PC-3 (cell line): ENCODE results near the gene RIMBP2. TPM values are rescaled to one million over a fixed set of nuclear protein-coding genes. Genes with fewer than 3 reads are reported as not detected.

Experiments used
- ATAC-seq: fragments of 200-7000 bp; cut with Tn5 transposase; 2 replicates; pipeline ENCODE4 v1.9.1; 2020; ENCODE audit warnings: mild to moderate bottlenecking, moderate library complexity
- BruUV-seq: library from RNA; stranded (reverse); fragments of 400-500 nt; replicated peaks from 2 replicates; lab custom pipeline; 2021; lab: Mats Ljungman, UMichigan
- CTCF ChIA-PET: fragments of 300-600 bp; sonication (Branson Sonifier 250); formaldehyde crosslinking; loops from one replicate; lab custom pipeline; 2022; ENCODE audit warnings: antibody characterized with exemption; lab: Charles Lee
- POLR2A ChIA-PET: fragments of 300-600 bp; sonication (Branson Sonifier 250); formaldehyde crosslinking; loops from one replicate; lab custom pipeline; 2022; ENCODE audit warnings: antibody characterized with exemption; ENCODE audit not compliant: unreplicated experiment; lab: Charles Lee
- DNase-seq: peaks from one replicate; pipeline ENCODE4 v3.0.0-alpha.2; 2015
- H2AFZ ChIP-seq: fragments of 300-600 bp; sonication (generic); 2 replicates; pipeline ENCODE4 v1.6.0; 2016; ENCODE audit warnings: antibody characterized with exemption, low read length
- H3F3A ChIP-seq: fragments of 300-600 bp; sonication (generic); one replicate; pipeline ENCODE4 v1.6.0; 2017; ENCODE audit warnings: antibody characterized with exemption, low read length, control low read depth, mild to moderate bottlenecking; ENCODE audit not compliant: unreplicated experiment
- H3K27ac ChIP-seq: fragments of 300-600 bp; sonication (generic); 2 replicates; pipeline ENCODE4 v1.5.1; 2016; ENCODE audit warnings: mild to moderate bottlenecking, low read length
- H3K27me3 ChIP-seq: fragments of 300-600 bp; sonication (generic); 2 replicates; pipeline ENCODE4 v1.6.1; 2016; ENCODE audit warnings: low read length, mixed read lengths
- H3K36me3 ChIP-seq: fragments of 300-600 bp; sonication (generic); 2 replicates; pipeline ENCODE4 v1.6.1; 2016; ENCODE audit warnings: low read depth, mixed run types, low read length, mixed read lengths
- H3K4me1 ChIP-seq: fragments of 300-600 bp; sonication (generic); 2 replicates; pipeline ENCODE4 v1.5.1; 2016; ENCODE audit warnings: low read length; ENCODE audit not compliant: insufficient read depth
- H3K4me2 ChIP-seq: fragments of 300-600 bp; sonication (generic); 2 replicates; pipeline ENCODE4 v1.6.0; 2016; ENCODE audit warnings: low read length
- H3K4me3 ChIP-seq: fragments of 300-600 bp; sonication (generic); 2 replicates; pipeline ENCODE4 v1.5.1; 2016; ENCODE audit warnings: mild to moderate bottlenecking, low read length, mixed read lengths
- H3K79me2 ChIP-seq: fragments of 300-600 bp; sonication (generic); 2 replicates; pipeline ENCODE4 v1.6.1; 2017; ENCODE audit warnings: low read length, mixed read lengths
- H3K9ac ChIP-seq: fragments of 300-600 bp; sonication (generic); 2 replicates; pipeline ENCODE4 v1.6.0; 2016; ENCODE audit warnings: mild to moderate bottlenecking, low read length
- H3K9me2 ChIP-seq: fragments of 300-600 bp; sonication (generic); replicated peaks from 2 replicates; pipeline ENCODE4 v1.6.1; 2016; ENCODE audit warnings: mixed run types, low read length, mixed read lengths
- H3K9me3 ChIP-seq: fragments of 300-600 bp; sonication (generic); 2 replicates; pipeline ENCODE4 v1.6.1; 2016; ENCODE audit warnings: low read length, mixed read lengths
- H4K20me1 ChIP-seq: fragments of 300-600 bp; sonication (generic); 2 replicates; pipeline ENCODE4 v1.6.1; 2016; ENCODE audit warnings: low read length, mixed read lengths
- EZH2 ChIP-seq: fragments of 300-600 bp; sonication (generic); IDR thresholded peaks from one replicate; pipeline ENCODE4 v1.6.1; 2017; ENCODE audit warnings: antibody characterized with exemption, mild to moderate bottlenecking, low read length; ENCODE audit not compliant: unreplicated experiment
- EZH2phosphoT487 ChIP-seq: fragments of 300-600 bp; sonication (generic); IDR thresholded peaks from 2 replicates; pipeline ENCODE4 v1.6.1; 2018; ENCODE audit warnings: mild to moderate bottlenecking, antibody characterized with exemption, low read length, borderline replicate concordance
- intact Hi-C: fragments of 100-400 bp; cut with micrococcal nuclease; formaldehyde crosslinking; loops from 2 replicates; pipeline ENCODE4 v1.9.0; 2023
- total RNA-seq: library from RNA; depleted of rRNA; stranded (reverse); fragments of >200 nt; gene quantifications from 2 replicates; pipeline ENCODE4 v1.2.3, GENCODE V29; 2014
- TF ChIP-seq, protein P1 (sequence below): fragments of 300-600 bp; sonication (generic); conservative IDR thresholded peaks from 2 replicates; pipeline ENCODE4 v1.5.1; 2017; ENCODE audit warnings: antibody characterized with exemption, low read depth, mild to moderate bottlenecking, low read length

The RIMBP2 gene
- total RNA-seq, 1 experiment from 2014 or later: not detected

DNA sequence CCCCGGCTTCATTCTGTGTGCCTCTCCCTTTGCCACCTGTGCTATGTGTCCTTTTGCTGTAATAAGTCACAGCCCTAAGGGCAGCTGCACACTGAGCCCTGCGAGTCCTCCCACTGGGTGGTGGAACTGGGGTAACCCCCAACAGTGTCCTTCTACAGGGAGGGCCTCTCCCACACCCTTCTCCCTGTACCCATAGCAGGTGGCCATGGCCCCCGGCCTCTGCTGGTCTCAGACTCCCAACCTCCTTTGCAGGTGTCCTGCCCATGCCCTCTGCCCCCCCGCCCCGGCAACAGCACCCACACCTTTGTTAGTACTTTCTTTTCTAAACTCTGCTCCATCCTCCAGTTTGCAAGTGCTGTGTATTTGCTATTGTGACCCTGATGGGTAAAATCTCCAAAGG is 206.6 kb downstream of the RIMBP2 start:
- CTCF ChIA-PET: no interaction called here

DNA sequence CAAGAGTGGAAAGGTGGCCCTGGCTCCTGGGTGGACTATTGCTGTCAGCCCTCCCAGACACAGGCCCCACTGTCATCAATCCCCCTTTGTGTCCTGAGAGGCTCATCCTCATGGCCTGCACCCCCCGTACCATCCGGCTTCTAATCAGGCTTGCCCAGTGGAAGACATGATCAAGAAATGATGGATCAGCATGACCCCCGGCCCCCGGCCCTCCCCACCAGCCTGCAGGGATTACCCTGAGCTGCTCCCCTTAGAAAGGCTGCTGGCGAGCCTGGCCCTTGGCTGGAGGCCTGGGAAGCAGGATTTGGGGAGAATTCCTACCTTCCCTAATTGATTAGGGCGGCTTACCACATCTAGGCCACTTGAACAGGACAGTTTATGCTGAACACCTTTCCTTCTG is 207.3 kb downstream of the RIMBP2 start:
- H3K9me3 ChIP-seq: no peaks in the 10 kb centered on the region
- no peaks in the 10 kb centered on the region for H3F3A ChIP-seq
- no peaks in the 10 kb centered on the region for H3K27me3 ChIP-seq
- intact Hi-C loops: no loop called here
- CTCF ChIA-PET: no interaction called here
- H3K36me3 ChIP-seq: no peaks in the 10 kb centered on the region
- BruUV-seq: no TSS peak
- H3K9ac ChIP-seq: no peak overlapping the region
- no peak overlapping the region for H3K27ac ChIP-seq
- no peaks in the 10 kb centered on the region for H4K20me1 ChIP-seq
- H3K79me2 ChIP-seq: no peaks in the 10 kb centered on the region
- TF ChIP-seq, protein P1, sequence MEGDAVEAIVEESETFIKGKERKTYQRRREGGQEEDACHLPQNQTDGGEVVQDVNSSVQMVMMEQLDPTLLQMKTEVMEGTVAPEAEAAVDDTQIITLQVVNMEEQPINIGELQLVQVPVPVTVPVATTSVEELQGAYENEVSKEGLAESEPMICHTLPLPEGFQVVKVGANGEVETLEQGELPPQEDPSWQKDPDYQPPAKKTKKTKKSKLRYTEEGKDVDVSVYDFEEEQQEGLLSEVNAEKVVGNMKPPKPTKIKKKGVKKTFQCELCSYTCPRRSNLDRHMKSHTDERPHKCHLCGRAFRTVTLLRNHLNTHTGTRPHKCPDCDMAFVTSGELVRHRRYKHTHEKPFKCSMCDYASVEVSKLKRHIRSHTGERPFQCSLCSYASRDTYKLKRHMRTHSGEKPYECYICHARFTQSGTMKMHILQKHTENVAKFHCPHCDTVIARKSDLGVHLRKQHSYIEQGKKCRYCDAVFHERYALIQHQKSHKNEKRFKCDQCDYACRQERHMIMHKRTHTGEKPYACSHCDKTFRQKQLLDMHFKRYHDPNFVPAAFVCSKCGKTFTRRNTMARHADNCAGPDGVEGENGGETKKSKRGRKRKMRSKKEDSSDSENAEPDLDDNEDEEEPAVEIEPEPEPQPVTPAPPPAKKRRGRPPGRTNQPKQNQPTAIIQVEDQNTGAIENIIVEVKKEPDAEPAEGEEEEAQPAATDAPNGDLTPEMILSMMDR: no peak
- TF ChIP-seq EZH2phosphoT487: no peak
- TF ChIP-seq EZH2: no peak
- H3K4me2 ChIP-seq: no peak overlapping the region
- no peak overlapping the region for H3K4me3 ChIP-seq
- no peaks in the 10 kb centered on the region for H3K4me1 ChIP-seq
- no peaks in the 10 kb centered on the region for H3K9me2 ChIP-seq
- H2AFZ ChIP-seq: no peak overlapping the region
- ATAC-seq (no peak), DNase-seq (no peak)
- POLR2A ChIA-PET: no interaction called here

More for the DNA sequence above, 206.6 kb downstream of the RIMBP2 start:
- ATAC-seq: no peak
- intact Hi-C loops: no loop called here
- no peak for TF ChIP-seq EZH2phosphoT487
- TF ChIP-seq, protein P1: no peak
- no peak for TF ChIP-seq EZH2
- no peaks in the 10 kb centered on the region for H4K20me1 ChIP-seq
- no peaks in the 10 kb centered on the region for H3K4me1 ChIP-seq
- no peak for DNase-seq
- POLR2A ChIA-PET: no interaction called here
- no peak overlapping the region for H2AFZ ChIP-seq
- no peak overlapping the region for H3K4me2 ChIP-seq
- no peak overlapping the region for H3K4me3 ChIP-seq
- H3F3A ChIP-seq: no peaks in the 10 kb centered on the region
- H3K9ac ChIP-seq: no peak overlapping the region
- no peaks in the 10 kb centered on the region for H3K79me2 ChIP-seq
- H3K9me2 ChIP-seq: no peaks in the 10 kb centered on the region
- no peaks in the 10 kb centered on the region for H3K9me3 ChIP-seq
- BruUV-seq: no TSS peak
- no peak overlapping the region for H3K27ac ChIP-seq
- no peaks in the 10 kb centered on the region for H3K27me3 ChIP-seq
- no peaks in the 10 kb centered on the region for H3K36me3 ChIP-seq

DNA sequence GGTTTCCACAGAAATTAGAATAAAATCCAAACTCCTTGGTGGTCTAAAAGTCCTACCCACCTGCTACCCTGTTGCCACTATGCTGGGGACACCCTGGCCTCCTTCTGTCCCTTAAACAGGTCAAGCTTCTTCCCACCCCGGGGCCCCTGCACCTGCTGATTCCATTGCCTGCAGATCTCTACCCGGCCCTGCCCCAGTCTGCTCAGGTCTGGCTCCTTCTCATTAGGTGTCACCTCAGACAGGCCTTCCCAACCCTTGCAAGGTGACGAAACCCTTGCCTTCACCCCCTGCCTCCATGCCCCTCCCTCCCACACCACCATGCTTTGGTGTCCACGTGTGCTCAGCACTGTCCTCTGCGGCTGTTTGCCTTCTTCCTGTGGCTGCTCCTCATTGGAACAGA is 207.8 kb downstream of the RIMBP2 start:
- CTCF ChIA-PET: no interaction called here
- TF ChIP-seq EZH2 (no peak), EZH2phosphoT487 (no peak)
- TF ChIP-seq, protein P1: no peak
- intact Hi-C loops: no loop called here
- BruUV-seq: no TSS peak
- Histone ChIP-seq H3K9me3 (no peaks in the 10 kb centered on the region), H3K4me3 (no peak overlapping the region), H3K9me2 (no peaks in the 10 kb centered on the region), H3K36me3 (no peaks in the 10 kb centered on the region), H2AFZ (no peak overlapping the region), H4K20me1 (no peaks in the 10 kb centered on the region), H3K9ac (no peak overlapping the region), H3K27ac (no peak overlapping the region), H3K4me2 (no peak overlapping the region), H3K27me3 (no peaks in the 10 kb centered on the region), H3K79me2 (no peaks in the 10 kb centered on the region), H3K4me1 (no peaks in the 10 kb centered on the region), H3F3A (no peaks in the 10 kb centered on the region)
- DNase-seq (no peak), ATAC-seq (no peak)
- POLR2A ChIA-PET: no interaction called here
